Esophagus squamous epithelium (tissue), 5 donors: Measurements from ENCODE around the gene RBMS3. TPM values are rescaled to one million over a fixed set of nuclear protein-coding genes. Genes with fewer than 3 reads are reported as not detected.

Experiments
- DNase-seq: peaks from one replicate; lab custom pipeline; 2025; lab: John Stamatoyannopoulos, UW
- H3K27ac ChIP-seq, 4 donors: fragments of 200-600 bp; sonication (generic); one replicate each; pipeline ENCODE4 v1.5.1; 2016 to 2019; ENCODE audit warnings: mild to moderate bottlenecking in 1 of 4
- H3K27me3 ChIP-seq, 4 donors: fragments of 200-600 bp; sonication (generic); 1 replicate in 3 of 4; 2 replicates in 1 of 4; pipeline versions ENCODE4 v1.5.1 to v1.6.0; 2017 to 2021; ENCODE audit warnings: antibody characterized with exemption in 1 of 4
- H3K36me3 ChIP-seq, 3 donors: fragments of 200-600 bp; sonication (generic); one replicate each; pipeline ENCODE4 v1.5.1; 2016 to 2019
- H3K4me1 ChIP-seq, 3 donors: fragments of 200-600 bp; sonication (generic); one replicate each; pipeline ENCODE4 v1.5.1; 2017 to 2019
- H3K4me3 ChIP-seq, 4 donors: fragments of 200-600 bp; sonication (generic); 1 replicate in 3 of 4; 2 replicates in 1 of 4; pipeline ENCODE4 v1.5.1; 2016 to 2019; ENCODE audit warnings: mild to moderate bottlenecking in 2 of 4, moderate library complexity in 1 of 4
- H3K9me3 ChIP-seq, 3 donors: fragments of 200-600 bp; sonication (generic); one replicate each; pipeline ENCODE4 v1.5.1; 2016 to 2019
- CTCF ChIP-seq, 6 experiments: fragments of 450-650 bp in 4 of 6; fragments of 200-600 bp in 2 of 6; sonication (generic) in 2 of 6; IDR thresholded peaks; one replicate each; pipeline ENCODE4 v1.5.1; 2016 to 2019; ENCODE audit warnings: antibody characterized with exemption in 6 of 6, mild to moderate bottlenecking in 4 of 6, moderate library complexity in 4 of 6
- POLR2A ChIP-seq, 4 donors: fragments of 450-650 bp; IDR thresholded peaks; one replicate each; pipeline ENCODE4 v1.6.1; 2017; ENCODE audit warnings: antibody characterized with exemption in 4 of 4, mild to moderate bottlenecking in 4 of 4, moderate library complexity in 3 of 4
- WGBS, 2 donors: methylation state at CpG; one replicate each; pipeline ENCODE4 v1.1.5; 2018; 5-methylcytosine and 5-hydroxymethylcytosine counted together
- intact Hi-C: fragments of 100-400 bp; cut with DNase I; formaldehyde crosslinking; loops from one replicate; pipeline ENCODE4 v1.15.0; 2022
- total RNA-seq, 4 donors: library from RNA; depleted of rRNA; stranded (reverse); fragments of >200 nt; gene quantifications; one replicate each; pipeline ENCODE4 v1.1.0, GENCODE V29; 2016
- donor health status: DM: yes; HTN: yes; CAD: no.

The RBMS3 gene
- total RNA-seq, 4 donors from 2014 or later, result 0.57 to 35.7 (median 6.1) TPM

- no peak for TF ChIP-seq POLR2A (IDR thresholded peaks at IDR 0.05)
- no peak for TF ChIP-seq CTCF (IDR thresholded peaks at IDR 0.05)
- WGBS, 2 donors, result 76 to 89% methylated on average over 3 of the region's 3 CpGs
- no peaks in the 10 kb centered on the region for H3K4me1 ChIP-seq
- H3K27me3 ChIP-seq, result no peaks in the 10 kb centered on the region
- H3K36me3 ChIP-seq, result no peaks in the 10 kb centered on the region
- no peak for DNase-seq
- H3K4me3 ChIP-seq, result no peak overlapping the region
- intact Hi-C loops, result no loop called here
- H3K9me3 ChIP-seq, result no peaks in the 10 kb centered on the region
- no peak overlapping the region for H3K27ac ChIP-seq
These were observed 490.7 kb downstream of the RBMS3 start for GRCh38 chr3:29771602-29772001.

GRCh38 chr3:29772436-29772835 is 491.6 kb downstream of the RBMS3 start:
- Histone ChIP-seq H3K27me3 (no peaks in the 10 kb centered on the region), H3K27ac (no peak overlapping the region), H3K4me3 (no peak overlapping the region), H3K4me1 (no peaks in the 10 kb centered on the region), H3K36me3 (no peaks in the 10 kb centered on the region), H3K9me3 (no peaks in the 10 kb centered on the region)
- 70 to 76% methylated on average over 4 of the region's 4 CpGs for WGBS, 2 donors
- DNase-seq, result no peak
- no peak for TF ChIP-seq POLR2A (IDR thresholded peaks at IDR 0.05)
- no peak for TF ChIP-seq CTCF (IDR thresholded peaks at IDR 0.05)
- intact Hi-C loops, result no loop called here

GRCh38 chr3:29773481-29773880 is 492.6 kb downstream of the RBMS3 start:
- intact Hi-C loops, result no loop called here

GRCh38 chr3:29775340-29775739 is 494.5 kb downstream of the RBMS3 start:
- intact Hi-C loops, result no loop called here
- Histone ChIP-seq H3K27ac (no peak overlapping the region), H3K9me3 (no peaks in the 10 kb centered on the region), H3K4me1 (no peaks in the 10 kb centered on the region), H3K36me3 (no peaks in the 10 kb centered on the region), H3K4me3 (no peak overlapping the region), H3K27me3 (no peaks in the 10 kb centered on the region)
- TF ChIP-seq POLR2A (IDR thresholded peaks at IDR 0.05) (no peak), CTCF (IDR thresholded peaks at IDR 0.05) (no peak)
- 85 to 88% methylated on average over 5 of the region's 5 CpGs for whole genome bisulfite sequencing, 2 donors
- DNase-seq, result no peak

More at GRCh38 chr3:29773481-29773880, 492.6 kb downstream of the RBMS3 start:
- DNase-seq, result no peak
- 79 to 85% methylated on average over 4 of the region's 4 CpGs for WGBS, 2 donors
- no peak for TF ChIP-seq CTCF (IDR thresholded peaks at IDR 0.05)
- TF ChIP-seq POLR2A (IDR thresholded peaks at IDR 0.05), result no peak
- Histone ChIP-seq H3K27ac (no peak overlapping the region), H3K27me3 (no peaks in the 10 kb centered on the region), H3K36me3 (no peaks in the 10 kb centered on the region), H3K9me3 (no peaks in the 10 kb centered on the region), H3K4me3 (no peak overlapping the region), H3K4me1 (no peaks in the 10 kb centered on the region)

GRCh38 chr3:29777869-29778268 is 497.0 kb downstream of the RBMS3 start:
- H3K9me3 ChIP-seq, result peaks cover 0 to 11% (median 0%) of the 10 kb centered on the region in 3 donors
- 62 to 76% methylated on average over 1 of the region's 1 CpG for WGBS, 2 donors
- TF ChIP-seq POLR2A (IDR thresholded peaks at IDR 0.05) (no peak), CTCF (IDR thresholded peaks at IDR 0.05) (no peak)
- no peaks in the 10 kb centered on the region for H3K27me3 ChIP-seq
- no peak overlapping the region for H3K27ac ChIP-seq
- no peaks in the 10 kb centered on the region for H3K4me1 ChIP-seq
- no peak overlapping the region for H3K4me3 ChIP-seq
- DNase-seq, result no peak
- intact Hi-C loops, result no loop called here
- H3K36me3 ChIP-seq, result no peaks in the 10 kb centered on the region
